RWPE2 (cell line): Measurements from ENCODE around the gene TBC1D5.
"Not testable (repeated sequence)": the region's sequence is repeated elsewhere in the genome, so short reads cannot be mapped to it uniquely, and the experiment has no call there.

Experiments used
- ATAC-seq: fragments of 200-7000 bp; cut with Tn5 transposase; 3 replicates; pipeline ENCODE4 v1.9.1; 2021; ENCODE audit warnings: low read depth
- DNase-seq: peaks from one replicate; pipeline ENCODE4 v3.0.0-alpha.2; 2020; ENCODE audit warnings: low spot score
- H3K27ac ChIP-seq: fragments of 450-650 bp; 2 replicates; pipeline ENCODE4 v1.5.1; 2017; ENCODE audit warnings: mild to moderate bottlenecking; ENCODE audit not compliant: poor library complexity, severe bottlenecking
- H3K27me3 ChIP-seq: fragments of 250-450 bp; sonication (Bioruptor Pico); 2 replicates; pipeline ENCODE4 v1.5.1; 2021; ENCODE audit warnings: mild to moderate bottlenecking, moderate library complexity; ENCODE audit not compliant: insufficient read depth, poor library complexity, severe bottlenecking
- H3K36me3 ChIP-seq: fragments of 250-450 bp; sonication (Bioruptor Pico); 2 replicates; pipeline ENCODE4 v1.5.1; 2020; ENCODE audit warnings: low read depth, mild to moderate bottlenecking, moderate library complexity
- H3K4me1 ChIP-seq: fragments of 250-450 bp; sonication (Bioruptor Pico); 2 replicates; pipeline ENCODE4 v1.5.1; 2021; ENCODE audit warnings: mild to moderate bottlenecking, moderate library complexity; ENCODE audit not compliant: insufficient read depth, poor library complexity, severe bottlenecking
- H3K4me3 ChIP-seq: fragments of 250-450 bp; sonication (Bioruptor Pico); 2 replicates; pipeline ENCODE4 v1.5.1; 2021; ENCODE audit warnings: mild to moderate bottlenecking, moderate library complexity; ENCODE audit not compliant: severe bottlenecking
- H3K9me3 ChIP-seq: fragments of 250-450 bp; sonication (Bioruptor Pico); 2 replicates; pipeline ENCODE4 v1.5.1; 2021; ENCODE audit warnings: mild to moderate bottlenecking, moderate library complexity; ENCODE audit not compliant: severe bottlenecking
- TF ChIP-seq, protein P1 (sequence below): fragments of 450-650 bp; IDR thresholded peaks from one replicate; pipeline ENCODE4 v1.5.1; 2017; ENCODE audit warnings: mild to moderate bottlenecking, moderate library complexity; ENCODE audit not compliant: poor library complexity, severe bottlenecking

Gene TBC1D5

DNA sequence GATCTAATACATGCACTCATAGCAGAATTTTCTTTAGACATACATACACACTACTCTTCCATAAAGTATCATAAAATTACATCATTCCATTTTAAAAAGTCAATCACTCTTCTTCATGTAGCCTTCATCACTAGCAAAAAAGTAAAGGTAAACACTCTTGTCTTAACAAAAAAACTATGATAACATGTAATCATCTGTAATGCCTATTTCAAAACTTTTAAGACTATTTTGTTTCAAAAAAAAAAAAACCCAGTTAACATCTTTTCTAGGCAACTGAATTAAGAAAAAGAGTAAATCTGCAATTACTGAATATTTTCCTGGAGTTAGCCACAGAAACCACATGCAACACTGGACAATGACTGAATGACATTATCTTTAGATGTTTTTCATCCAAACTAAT is 4.8 kb downstream of the TBC1D5 start:
- no peaks in the 10 kb centered on the region for H3K9me3 ChIP-seq
- H3K36me3 ChIP-seq, result peaks cover 14% of the 10 kb centered on the region
- peaks cover 23% of the 10 kb centered on the region for H3K4me1 ChIP-seq
- no peak for ATAC-seq
- DNase-seq, result no peak
- no peak overlapping the region for H3K4me3 ChIP-seq
- H3K27ac ChIP-seq, result no peak overlapping the region
- TF ChIP-seq, protein P1, sequence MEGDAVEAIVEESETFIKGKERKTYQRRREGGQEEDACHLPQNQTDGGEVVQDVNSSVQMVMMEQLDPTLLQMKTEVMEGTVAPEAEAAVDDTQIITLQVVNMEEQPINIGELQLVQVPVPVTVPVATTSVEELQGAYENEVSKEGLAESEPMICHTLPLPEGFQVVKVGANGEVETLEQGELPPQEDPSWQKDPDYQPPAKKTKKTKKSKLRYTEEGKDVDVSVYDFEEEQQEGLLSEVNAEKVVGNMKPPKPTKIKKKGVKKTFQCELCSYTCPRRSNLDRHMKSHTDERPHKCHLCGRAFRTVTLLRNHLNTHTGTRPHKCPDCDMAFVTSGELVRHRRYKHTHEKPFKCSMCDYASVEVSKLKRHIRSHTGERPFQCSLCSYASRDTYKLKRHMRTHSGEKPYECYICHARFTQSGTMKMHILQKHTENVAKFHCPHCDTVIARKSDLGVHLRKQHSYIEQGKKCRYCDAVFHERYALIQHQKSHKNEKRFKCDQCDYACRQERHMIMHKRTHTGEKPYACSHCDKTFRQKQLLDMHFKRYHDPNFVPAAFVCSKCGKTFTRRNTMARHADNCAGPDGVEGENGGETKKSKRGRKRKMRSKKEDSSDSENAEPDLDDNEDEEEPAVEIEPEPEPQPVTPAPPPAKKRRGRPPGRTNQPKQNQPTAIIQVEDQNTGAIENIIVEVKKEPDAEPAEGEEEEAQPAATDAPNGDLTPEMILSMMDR, result no peak
- H3K27me3 ChIP-seq, result no peaks in the 10 kb centered on the region

DNA sequence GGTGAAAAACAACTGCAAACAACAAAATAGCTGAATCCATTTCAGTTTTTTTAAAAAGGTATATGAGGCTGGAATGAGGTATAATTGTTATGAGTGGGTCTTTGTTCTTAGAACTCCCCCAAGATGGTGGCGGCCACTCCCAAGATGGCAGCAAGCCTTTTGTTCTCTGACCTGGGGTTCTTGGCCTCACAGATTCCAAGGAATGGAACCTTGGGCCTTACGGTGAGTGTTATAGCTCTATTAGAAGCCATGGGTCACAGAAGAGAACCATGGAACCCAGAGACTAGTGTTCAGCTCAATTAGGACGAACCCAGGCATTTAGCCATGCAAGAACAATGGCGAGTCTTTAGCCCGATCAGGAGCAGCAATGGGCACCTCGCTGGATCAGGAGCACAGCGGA is 7.1 kb downstream of the TBC1D5 start:
- not testable (repeated sequence) for H3K9me3 ChIP-seq, H3K4me3 ChIP-seq, H3K27me3 ChIP-seq, H3K27ac ChIP-seq, DNase-seq, ATAC-seq
- Histone ChIP-seq H3K4me1 (peaks cover 21% of the 10 kb centered on the region), H3K36me3 (peaks cover 24% of the 10 kb centered on the region)

DNA sequence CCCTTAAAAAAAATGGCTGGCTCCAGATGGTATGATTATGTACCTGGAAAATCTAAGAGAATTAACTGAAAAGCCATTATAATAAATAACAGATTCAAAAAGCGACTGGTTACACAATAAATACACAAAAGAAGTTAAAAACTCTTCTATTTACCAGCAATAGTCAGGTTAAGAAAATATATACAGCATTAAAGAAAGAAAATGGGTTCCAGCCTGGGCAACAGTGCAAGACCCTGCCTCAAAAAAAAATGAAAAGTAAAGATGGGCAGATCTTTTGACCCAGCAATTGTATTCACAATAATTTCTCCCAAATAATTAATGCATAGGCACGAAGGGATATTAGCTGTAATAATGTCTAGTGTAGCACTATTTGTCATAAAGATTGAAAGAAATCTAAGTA is 8.7 kb downstream of the TBC1D5 start:
- no peaks in the 10 kb centered on the region for H3K9me3 ChIP-seq
- no peak overlapping the region for H3K4me3 ChIP-seq
- peaks cover 5% of the 10 kb centered on the region for H3K4me1 ChIP-seq
- H3K36me3 ChIP-seq, result peaks cover 18% of the 10 kb centered on the region
- no peak overlapping the region for H3K27ac ChIP-seq
- TF ChIP-seq, protein P1, result no peak
- no peaks in the 10 kb centered on the region for H3K27me3 ChIP-seq
- ATAC-seq (no peak), DNase-seq (no peak)

DNA sequence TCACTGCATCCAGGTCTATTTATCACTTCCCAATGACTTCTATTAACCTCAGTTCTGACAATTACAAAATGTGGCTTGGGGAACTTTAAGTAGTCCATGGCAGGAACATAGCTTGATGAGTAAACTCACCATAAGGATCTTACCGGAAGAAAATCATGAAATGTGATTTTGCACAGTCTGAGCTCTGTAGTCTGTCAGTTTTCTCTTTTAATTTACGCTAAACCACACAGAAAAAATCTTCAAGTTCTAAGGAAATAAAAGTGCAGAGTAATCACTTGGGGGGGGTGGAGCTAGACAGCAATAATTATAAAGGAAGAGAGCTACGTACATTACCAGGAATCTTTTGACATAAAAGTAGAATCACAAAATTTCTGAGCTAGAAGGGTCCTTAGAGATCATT is 9.2 kb downstream of the TBC1D5 start:
- no peak for ATAC-seq
- Histone ChIP-seq H3K27me3 (no peaks in the 10 kb centered on the region), H3K9me3 (no peaks in the 10 kb centered on the region), H3K4me3 (no peak overlapping the region), H3K27ac (no peak overlapping the region), H3K4me1 (peaks cover 5% of the 10 kb centered on the region), H3K36me3 (peaks cover 22% of the 10 kb centered on the region)
- no peak for DNase-seq
- TF ChIP-seq, protein P1, result no peak

DNA sequence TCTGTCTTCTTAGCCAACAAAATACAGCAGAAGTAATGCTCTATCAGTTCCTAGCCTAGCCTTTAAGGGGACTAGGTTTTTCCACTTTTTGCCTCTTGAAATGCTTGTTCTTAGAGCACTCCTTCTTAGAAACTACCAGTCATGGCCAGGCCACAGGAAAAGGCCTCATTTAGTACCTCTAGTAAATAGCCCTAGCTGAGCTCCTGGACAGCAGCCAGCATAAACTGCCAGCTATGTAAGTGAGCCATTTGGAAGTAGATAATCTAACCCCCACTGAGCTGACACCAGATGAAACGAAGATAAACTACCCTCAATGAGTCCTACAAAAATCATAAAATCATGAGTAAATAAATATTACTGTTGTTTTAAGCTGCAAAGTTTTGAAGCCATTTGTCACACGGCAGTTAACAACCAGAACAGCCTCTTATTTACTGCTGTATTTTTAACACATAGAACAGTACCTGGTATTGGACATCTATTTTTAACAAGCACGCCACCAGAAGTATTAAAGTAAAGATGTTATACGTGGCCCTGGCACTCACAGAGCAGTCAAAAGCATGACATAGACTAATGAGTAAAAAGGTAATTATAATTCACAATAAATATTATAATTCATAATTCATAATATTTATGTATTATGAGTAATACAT is 12.0 kb downstream of the TBC1D5 start:
- no peak for ATAC-seq
- peaks cover 47% of the 10 kb centered on the region for H3K36me3 ChIP-seq
- H3K27ac ChIP-seq, result no peak overlapping the region
- no peaks in the 10 kb centered on the region for H3K4me1 ChIP-seq
- no peak for DNase-seq
- no peaks in the 10 kb centered on the region for H3K9me3 ChIP-seq
- TF ChIP-seq, protein P1, result no peak
- H3K27me3 ChIP-seq, result no peaks in the 10 kb centered on the region
- no peak overlapping the region for H3K4me3 ChIP-seq
